ENCODE data around the gene CISTR.

GRCh38 chr12:53713516-53713915, 38.3 kb downstream of the CISTR start:
- no peak for TF ChIP-seq CTCF (conservative IDR thresholded peaks at IDR 0.05 in 1 of 2, IDR thresholded peaks at IDR 0.05 in 1 of 2; ENCODE audit: extremely low read depth in 1 of 2, insufficient read depth in 1 of 2, low read depth in 1 of 2, low read length in 2 of 2)
- no peak for TF ChIP-seq EZH2 (IDR thresholded peaks at IDR 0.05; ENCODE audit: borderline replicate concordance, low read length)

Data from mammary epithelial cell (primary cell).